SK-N-SH (cell line): ENCODE results near the gene DNMBP. TPM values are rescaled to one million over a fixed set of nuclear protein-coding genes. Genes with fewer than 3 reads are reported as not detected.
A peak's percentile ranks its signal among the peaks of the same experiment; 100 is the strongest.

ENCODE experiments used
- CHD2 ChIP-seq: fragments of 150-350 bp; IDR thresholded peaks from 2 replicates; pipeline ENCODE4 v1.6.1; 2018; ENCODE audit warnings: low read length; ENCODE audit not compliant: partially characterized antibody
- CTCF ChIP-seq: fragments of 200-600 bp; sonication (generic); IDR thresholded peaks from 2 replicates; pipeline ENCODE4 v1.6.1; 2017; ENCODE audit warnings: antibody characterized with exemption, mild to moderate bottlenecking, moderate library complexity
- ELF1 ChIP-seq: IDR thresholded peaks from 2 replicates; pipeline ENCODE4 v1.4.0; 2012
- EZH2phosphoT487 ChIP-seq: fragments of 200-600 bp; sonication (generic); IDR thresholded peaks from 2 replicates; pipeline ENCODE4 v1.6.1; 2017; ENCODE audit warnings: low read depth, mixed run types, mild to moderate bottlenecking, antibody characterized with exemption, moderate library complexity, borderline replicate concordance
- FOXJ3 ChIP-seq: sonication (generic); formaldehyde crosslinking; IDR thresholded peaks from 2 replicates; pipeline ENCODE4 v1.5.1; 2020; ENCODE audit warnings: mild to moderate bottlenecking, missing genetic modification reagents
- GABPA ChIP-seq: IDR thresholded peaks from 2 replicates; pipeline ENCODE4 v1.4.0; 2012; ENCODE audit warnings: low read depth, mild to moderate bottlenecking
- GATA2 ChIP-seq: sonication (generic); formaldehyde crosslinking; IDR thresholded peaks from 2 replicates; pipeline ENCODE4 v1.5.0; 2020; ENCODE audit warnings: mild to moderate bottlenecking, missing genetic modification reagents
- MAX ChIP-seq: IDR thresholded peaks from 2 replicates; pipeline ENCODE4 v1.4.0; 2012; ENCODE audit warnings: low read depth
- MEF2A ChIP-seq: IDR thresholded peaks from 2 replicates; pipeline ENCODE4 v1.4.0; 2012; ENCODE audit warnings: low read depth, borderline replicate concordance
- MXI1 ChIP-seq: IDR thresholded peaks from 2 replicates; pipeline ENCODE4 v1.6.1; 2012; ENCODE audit warnings: mild to moderate bottlenecking, low read depth, low read length, improper control_type of control experiment
- PBX3 ChIP-seq: IDR thresholded peaks from 2 replicates; pipeline ENCODE4; 2012
- POLR2AphosphoS5 ChIP-seq: IDR thresholded peaks from 2 replicates; pipeline ENCODE4 v1.6.1; 2012; ENCODE audit warnings: low read depth, low read length
- RCOR1 ChIP-seq: fragments of 150-350 bp; IDR thresholded peaks from 2 replicates; pipeline ENCODE4 v1.6.1; 2017; ENCODE audit warnings: antibody characterized with exemption, low read length
- RXRA ChIP-seq: IDR thresholded peaks from 2 replicates; pipeline ENCODE4 v1.4.0; 2012; ENCODE audit warnings: low read depth, mild to moderate bottlenecking, borderline replicate concordance
- TAF1 ChIP-seq: IDR thresholded peaks from 2 replicates; pipeline ENCODE4 v1.6.1; 2012; ENCODE audit warnings: low read depth, mild to moderate bottlenecking, low read length, moderate library complexity, borderline replicate concordance
- TCF12 ChIP-seq: IDR thresholded peaks from 2 replicates; pipeline ENCODE4 v1.4.0; 2012
- TEAD4 ChIP-seq: IDR thresholded peaks from 2 replicates; pipeline ENCODE4 v1.4.0; 2012; ENCODE audit warnings: mild to moderate bottlenecking, borderline replicate concordance; ENCODE audit not compliant: insufficient read depth
- polyA plus RNA-seq, 3 experiments: library from polyadenylated mRNA; depleted of rRNA; stranded (reverse); fragments of >200 nt; gene quantifications; 2 replicates each; pipeline ENCODE4 v1.2.3, GENCODE V29; 2012
- TF ChIP-seq, protein P1 (sequence below): fragments of 150-350 bp; IDR thresholded peaks from 2 replicates; pipeline ENCODE4 v1.6.1; 2017; ENCODE audit warnings: antibody characterized with exemption, low read length, low read depth, borderline replicate concordance
- TF ChIP-seq, protein P2 (sequence below): IDR thresholded peaks from 2 replicates; pipeline ENCODE4 v1.6.1; 2012; ENCODE audit warnings: mild to moderate bottlenecking, low read depth, low read length, moderate library complexity

DNMBP gene
- polyA plus RNA-seq, 1 of the 3 experiments (the other 2 are of a cell fraction): 40.2 TPM

DNA sequence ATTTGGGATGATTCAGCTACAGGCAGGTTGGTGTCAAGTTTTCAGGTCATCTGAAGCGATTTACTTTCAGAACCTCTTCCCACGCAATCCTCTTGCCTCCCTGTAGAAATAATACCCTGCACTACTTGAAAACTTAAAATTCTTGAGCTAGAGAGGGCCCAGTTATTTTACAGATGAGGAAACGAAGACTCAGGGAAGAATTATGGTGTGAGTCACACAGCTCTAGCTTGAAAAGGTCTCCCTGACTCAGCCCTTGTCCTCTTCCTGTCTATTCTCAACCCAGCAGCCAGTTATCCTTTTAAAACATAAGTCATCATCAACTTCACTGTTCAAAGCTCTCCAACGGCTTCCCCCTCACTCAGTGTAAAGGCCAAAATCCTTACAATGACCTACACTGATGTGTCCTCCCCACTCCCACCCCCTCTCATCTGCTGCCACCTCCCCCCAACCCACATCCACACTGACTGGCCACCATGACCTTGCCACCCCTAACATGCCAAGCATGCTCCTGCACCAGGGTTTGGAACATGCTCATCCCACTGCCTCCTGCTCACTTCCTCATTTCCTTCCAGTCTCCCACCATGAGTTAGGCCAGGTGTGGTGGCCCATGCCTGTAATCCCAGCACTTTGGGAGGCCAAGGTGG lies 3.4 kb downstream of the DNMBP start (continued):
- TF ChIP-seq CHD2 (no peak), RCOR1 (no peak), TEAD4 (peak; percentile 71), FOXJ3 (no peak), MAX (0 out of 2 replicates have a peak, but pooled peaks have one; percentile 15), GABPA (peak; percentile 30; the same call in 1 of the 2 replicates), POLR2AphosphoS5 (peak; percentile 73), MEF2A (peak; percentile 69; the same call in 1 of the 2 replicates), TCF12 (peak; percentile 93), CTCF (no peak), MXI1 (no peak), GATA2 (no peak), EZH2phosphoT487 (no peak), ELF1 (0 out of 2 replicates have a peak, but pooled peaks have one; percentile 60), TAF1 (peak; percentile 36; the same call in 1 of the 2 replicates), PBX3 (peak; percentile 89), RXRA (peak; percentile 85; the same call in 1 of the 2 replicates)
- TF ChIP-seq, protein P1, sequence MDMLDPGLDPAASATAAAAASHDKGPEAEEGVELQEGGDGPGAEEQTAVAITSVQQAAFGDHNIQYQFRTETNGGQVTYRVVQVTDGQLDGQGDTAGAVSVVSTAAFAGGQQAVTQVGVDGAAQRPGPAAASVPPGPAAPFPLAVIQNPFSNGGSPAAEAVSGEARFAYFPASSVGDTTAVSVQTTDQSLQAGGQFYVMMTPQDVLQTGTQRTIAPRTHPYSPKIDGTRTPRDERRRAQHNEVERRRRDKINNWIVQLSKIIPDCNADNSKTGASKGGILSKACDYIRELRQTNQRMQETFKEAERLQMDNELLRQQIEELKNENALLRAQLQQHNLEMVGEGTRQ: no peak
- TF ChIP-seq, protein P2, sequence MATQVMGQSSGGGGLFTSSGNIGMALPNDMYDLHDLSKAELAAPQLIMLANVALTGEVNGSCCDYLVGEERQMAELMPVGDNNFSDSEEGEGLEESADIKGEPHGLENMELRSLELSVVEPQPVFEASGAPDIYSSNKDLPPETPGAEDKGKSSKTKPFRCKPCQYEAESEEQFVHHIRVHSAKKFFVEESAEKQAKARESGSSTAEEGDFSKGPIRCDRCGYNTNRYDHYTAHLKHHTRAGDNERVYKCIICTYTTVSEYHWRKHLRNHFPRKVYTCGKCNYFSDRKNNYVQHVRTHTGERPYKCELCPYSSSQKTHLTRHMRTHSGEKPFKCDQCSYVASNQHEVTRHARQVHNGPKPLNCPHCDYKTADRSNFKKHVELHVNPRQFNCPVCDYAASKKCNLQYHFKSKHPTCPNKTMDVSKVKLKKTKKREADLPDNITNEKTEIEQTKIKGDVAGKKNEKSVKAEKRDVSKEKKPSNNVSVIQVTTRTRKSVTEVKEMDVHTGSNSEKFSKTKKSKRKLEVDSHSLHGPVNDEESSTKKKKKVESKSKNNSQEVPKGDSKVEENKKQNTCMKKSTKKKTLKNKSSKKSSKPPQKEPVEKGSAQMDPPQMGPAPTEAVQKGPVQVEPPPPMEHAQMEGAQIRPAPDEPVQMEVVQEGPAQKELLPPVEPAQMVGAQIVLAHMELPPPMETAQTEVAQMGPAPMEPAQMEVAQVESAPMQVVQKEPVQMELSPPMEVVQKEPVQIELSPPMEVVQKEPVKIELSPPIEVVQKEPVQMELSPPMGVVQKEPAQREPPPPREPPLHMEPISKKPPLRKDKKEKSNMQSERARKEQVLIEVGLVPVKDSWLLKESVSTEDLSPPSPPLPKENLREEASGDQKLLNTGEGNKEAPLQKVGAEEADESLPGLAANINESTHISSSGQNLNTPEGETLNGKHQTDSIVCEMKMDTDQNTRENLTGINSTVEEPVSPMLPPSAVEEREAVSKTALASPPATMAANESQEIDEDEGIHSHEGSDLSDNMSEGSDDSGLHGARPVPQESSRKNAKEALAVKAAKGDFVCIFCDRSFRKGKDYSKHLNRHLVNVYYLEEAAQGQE: no peak; the same call in 1 of the 2 replicates
